Small intestine (tissue), 7 donors: Measurements from ENCODE around the gene SLC10A1. TPM values are rescaled to one million over a fixed set of nuclear protein-coding genes. Genes with fewer than 3 reads are reported as not detected.

Source experiments
- DNase-seq, 2 donors: peaks; one replicate each; pipeline versions ENCODE4 v3.0.0 to v3.0.0-alpha.2; 2013
- FAIRE-seq: peaks from 2 replicates; lab custom pipeline; 2012; peaks lifted over from hg19 to GRCh38; lab: Jason Lieb, UNC
- H3K27ac ChIP-seq, 3 donors: one replicate each; pipeline ENCODE4 v1.5.1; 2013; ENCODE audit warnings: low read length in 2 of 3, mild to moderate bottlenecking in 2 of 3, control low read depth in 1 of 3, inconsistent platforms in 1 of 3, low read depth in 1 of 3, moderate library complexity in 1 of 3
- H3K27me3 ChIP-seq, 3 donors: one replicate each; pipeline ENCODE4 v1.6.1; 2013; ENCODE audit warnings: low read length in 3 of 3, inconsistent platforms in 1 of 3; ENCODE audit not compliant: control insufficient read depth in 3 of 3, insufficient read depth in 3 of 3
- H3K36me3 ChIP-seq, 3 donors: one replicate each; pipeline ENCODE4 v1.6.1; 2013; ENCODE audit warnings: low read length in 3 of 3, inconsistent platforms in 1 of 3, low read depth in 1 of 3, mild to moderate bottlenecking in 1 of 3, moderate library complexity in 1 of 3; ENCODE audit not compliant: control insufficient read depth in 3 of 3, insufficient read depth in 2 of 3
- H3K4me1 ChIP-seq, 3 donors: one replicate each; pipeline ENCODE4 v1.6.1; 2013; ENCODE audit warnings: low read length in 2 of 3, inconsistent platforms in 1 of 3, low read depth in 1 of 3, mild to moderate bottlenecking in 1 of 3, moderate library complexity in 1 of 3; ENCODE audit not compliant: control insufficient read depth in 3 of 3, insufficient read depth in 2 of 3
- H3K4me3 ChIP-seq, 3 donors: one replicate each; pipeline ENCODE4 v1.5.1; 2013; ENCODE audit warnings: low read length in 3 of 3, control low read depth in 1 of 3, inconsistent platforms in 1 of 3, low read depth in 1 of 3, mild to moderate bottlenecking in 1 of 3, moderate library complexity in 1 of 3
- H3K9me3 ChIP-seq, 2 donors: one replicate each; pipeline ENCODE4 v1.6.1; 2013; ENCODE audit warnings: low read depth in 1 of 2, low read length in 1 of 2; ENCODE audit not compliant: control insufficient read depth in 2 of 2, insufficient read depth in 1 of 2
- WGBS, 3 donors: extraction: QIAGEN DNeasy Blood & Tissue Kit; methylation state at CpG; one replicate each; pipeline ENCODE4 v1.1.7; 2013; 5-methylcytosine and 5-hydroxymethylcytosine counted together
- polyA plus RNA-seq, 4 donors: library from polyadenylated mRNA; stranded (reverse) in 3 of 4; unstranded in 1 of 4; fragments of 200-250 nt in 3 of 4; fragments of 120-200 nt in 1 of 4; gene quantifications; one replicate each; pipeline versions ENCODE4 v1.2.1 to v1.2.3, GENCODE V29; 2013
- donor health status: healthy with polysubstance abuse.
- donor health status: control.
- donor health status: control.
- donor health status: Bipolar disorder and iron deficiency.
- donor health status: healthy.

The SLC10A1 gene
- polyA plus RNA-seq, 4 donors, result 0.04 to 0.12 TPM; not detected in 2

DNA sequence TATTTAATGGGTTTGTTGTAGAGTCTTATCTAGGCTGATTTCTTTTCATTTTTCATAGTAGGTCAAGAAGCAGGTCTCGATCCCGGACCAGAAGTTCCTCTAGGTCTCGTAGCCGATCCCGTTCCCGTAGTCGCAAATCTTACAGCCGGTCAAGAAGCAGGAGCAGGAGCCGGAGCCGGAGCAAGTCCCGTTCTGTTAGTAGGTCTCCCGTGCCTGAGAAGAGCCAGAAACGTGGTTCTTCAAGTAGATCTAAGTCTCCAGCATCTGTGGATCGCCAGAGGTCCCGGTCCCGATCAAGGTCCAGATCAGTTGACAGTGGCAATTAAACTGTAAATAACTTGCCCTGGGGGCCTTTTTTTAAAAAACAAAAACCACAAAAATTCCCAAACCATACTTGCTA is 25.9 kb downstream of the SLC10A1 start:
- Histone ChIP-seq H3K9me3 (no peaks in the 10 kb centered on the region), H3K4me1 (peaks cover 0 to 23% (median 7%) of the 10 kb centered on the region in 3 donors), H3K4me3 (no peak overlapping the region), H3K27me3 (no peaks in the 10 kb centered on the region), H3K27ac (no peak overlapping the region), H3K36me3 (peaks cover 22 to 46% (median 37%) of the 10 kb centered on the region in 3 donors)
- WGBS, 3 donors, result 76 to 87% (median 83%) methylated on average over 16 of the region's 16 CpGs
- DNase-seq (no peak), FAIRE-seq (no peak)

DNA sequence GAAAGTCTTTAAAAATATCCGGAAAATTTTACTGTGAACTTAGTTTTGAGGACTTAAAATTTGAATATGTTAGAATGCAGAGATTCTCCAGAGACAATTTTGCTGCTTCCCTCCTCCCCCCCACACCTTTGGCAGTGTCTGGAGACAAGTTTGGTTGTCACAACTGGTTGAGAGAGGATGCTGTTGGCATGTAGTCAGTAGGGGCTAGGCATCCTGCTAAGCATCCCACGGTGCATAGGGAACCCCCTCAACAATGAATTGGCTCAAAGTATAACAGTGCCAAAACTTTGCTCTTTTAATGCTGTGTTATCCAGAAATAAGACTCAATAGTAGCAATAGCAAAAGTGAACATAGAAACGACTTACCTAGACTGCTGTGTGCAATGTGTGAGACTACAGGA is 26.5 kb downstream of the SLC10A1 start:
- 74 to 87% (median 75%) methylated on average over 3 of the region's 3 CpGs for WGBS, 3 donors
- Histone ChIP-seq H3K4me1 (peaks cover 0 to 23% (median 7%) of the 10 kb centered on the region in 3 donors), H3K9me3 (no peaks in the 10 kb centered on the region), H3K27ac (no peak overlapping the region), H3K4me3 (no peak overlapping the region), H3K27me3 (no peaks in the 10 kb centered on the region), H3K36me3 (peaks cover 21 to 44% (median 35%) of the 10 kb centered on the region in 3 donors)
- DNase-seq (no peak), FAIRE-seq (no peak)

DNA sequence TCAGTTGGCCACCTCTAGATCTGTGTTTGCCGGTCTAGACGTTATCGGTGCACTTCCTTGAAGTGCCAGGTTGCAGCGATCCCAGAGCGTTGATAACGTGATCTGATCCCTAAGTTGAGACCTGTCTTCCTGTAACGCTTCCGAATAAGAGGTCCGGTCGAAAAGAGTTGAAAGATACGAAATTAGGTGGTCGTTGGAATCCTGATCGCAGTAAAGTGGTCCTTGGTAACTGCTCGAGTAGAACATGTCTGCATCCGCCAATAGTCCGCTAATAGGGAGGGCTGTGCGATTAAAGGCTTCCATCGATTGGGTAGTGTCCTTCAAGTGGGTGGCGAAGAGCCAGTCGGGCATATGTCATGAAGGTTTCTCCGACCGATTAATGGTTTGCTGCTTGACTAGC is 27.4 kb downstream of the SLC10A1 start:
- no peak overlapping the region for H3K4me3 ChIP-seq
- H3K4me1 ChIP-seq, result peaks cover 0 to 23% (median 7%) of the 10 kb centered on the region in 3 donors
- no peaks in the 10 kb centered on the region for H3K27me3 ChIP-seq
- DNase-seq, result no peak
- peaks cover 21 to 41% (median 35%) of the 10 kb centered on the region in 3 donors for H3K36me3 ChIP-seq
- no peaks in the 10 kb centered on the region for H3K9me3 ChIP-seq
- FAIRE-seq, result no peak
- H3K27ac ChIP-seq, result no peak overlapping the region
- 93 to 96% (median 94%) methylated on average over 22 of the region's 22 CpGs for WGBS, 3 donors

DNA sequence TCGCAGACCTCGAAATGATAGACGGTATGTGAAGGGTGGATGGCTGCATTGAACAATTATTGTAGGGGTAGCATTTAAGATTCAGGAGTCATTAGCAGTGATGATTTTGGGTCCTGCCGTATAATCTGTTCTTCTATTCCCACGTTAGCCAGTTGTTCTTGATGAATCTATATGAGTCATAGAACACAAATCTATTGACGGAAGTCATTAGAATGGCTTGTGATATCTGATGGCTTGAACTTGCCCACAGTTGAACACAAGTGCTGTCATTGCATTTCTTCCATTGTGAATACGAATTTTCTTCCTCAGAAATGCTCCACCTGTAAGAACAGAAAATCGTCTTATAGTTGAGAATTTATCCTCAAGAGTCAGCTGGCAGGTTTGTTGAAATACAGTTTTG is 28.2 kb downstream of the SLC10A1 start:
- DNase-seq, result peak in 1 of 2 donors; percentile 43
- peak overlapping the region in 2 of 3 donors; percentile 95 to 97 for H3K4me3 ChIP-seq
- peaks cover 0 to 23% (median 7%) of the 10 kb centered on the region in 3 donors for H3K4me1 ChIP-seq
- H3K27ac ChIP-seq, result peak overlapping the region in 1 of 3 donors; percentile 98
- 70 to 76% (median 73%) methylated on average over 8 of the region's 8 CpGs for WGBS, 3 donors
- H3K9me3 ChIP-seq, result no peaks in the 10 kb centered on the region
- FAIRE-seq, result no peak
- H3K36me3 ChIP-seq, result peaks cover 21 to 34% (median 32%) of the 10 kb centered on the region in 3 donors
- H3K27me3 ChIP-seq, result no peaks in the 10 kb centered on the region

DNA sequence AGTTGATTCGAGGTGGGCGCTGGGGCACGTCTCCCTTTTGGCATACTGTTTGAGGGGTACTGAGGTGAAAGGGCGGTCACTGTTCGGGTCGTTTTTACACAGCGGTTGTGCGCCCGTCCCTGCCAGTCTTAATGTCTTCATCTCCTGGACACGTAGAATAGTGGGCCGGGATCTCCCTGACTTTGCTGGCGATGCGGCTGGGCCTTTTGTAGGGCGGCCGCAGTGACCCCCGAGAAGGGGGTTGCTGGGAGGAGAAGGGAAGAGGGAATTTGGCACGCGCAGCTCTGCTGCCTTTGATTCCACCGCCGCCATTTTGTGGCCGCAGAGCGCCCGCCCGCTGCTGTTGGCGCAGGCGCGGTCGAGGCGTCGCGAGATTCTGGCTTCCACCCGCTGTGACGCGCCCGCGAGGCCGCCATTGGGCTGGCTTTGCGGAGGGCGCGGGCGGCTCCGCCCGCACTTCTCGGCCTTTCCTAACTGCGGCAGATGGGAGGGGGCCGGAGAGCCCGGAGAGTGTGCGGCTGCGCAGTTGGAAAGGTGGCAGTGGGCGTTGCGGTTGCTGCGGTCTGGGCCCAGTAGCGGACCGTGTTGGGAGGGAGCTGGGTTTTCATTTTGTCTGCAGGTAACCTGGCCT is 29.6 kb downstream of the SLC10A1 start:
- peaks cover 0 to 23% (median 7%) of the 10 kb centered on the region in 3 donors for H3K4me1 ChIP-seq
- no peaks in the 10 kb centered on the region for H3K27me3 ChIP-seq
- DNase-seq (peak; percentile 90 to 97), FAIRE-seq (no peak)
- no peaks in the 10 kb centered on the region for H3K9me3 ChIP-seq
- peak overlapping the region; percentile 85 to 97 (median 95) for H3K4me3 ChIP-seq
- H3K36me3 ChIP-seq, result peaks cover 21 to 30% (median 23%) of the 10 kb centered on the region in 3 donors
- 0 to 1% (median 0%) methylated on average over 51 to 54 of the region's 54 CpGs for WGBS, 3 donors
- peak overlapping the region; percentile 98 to 100 (median 99) for H3K27ac ChIP-seq

DNA sequence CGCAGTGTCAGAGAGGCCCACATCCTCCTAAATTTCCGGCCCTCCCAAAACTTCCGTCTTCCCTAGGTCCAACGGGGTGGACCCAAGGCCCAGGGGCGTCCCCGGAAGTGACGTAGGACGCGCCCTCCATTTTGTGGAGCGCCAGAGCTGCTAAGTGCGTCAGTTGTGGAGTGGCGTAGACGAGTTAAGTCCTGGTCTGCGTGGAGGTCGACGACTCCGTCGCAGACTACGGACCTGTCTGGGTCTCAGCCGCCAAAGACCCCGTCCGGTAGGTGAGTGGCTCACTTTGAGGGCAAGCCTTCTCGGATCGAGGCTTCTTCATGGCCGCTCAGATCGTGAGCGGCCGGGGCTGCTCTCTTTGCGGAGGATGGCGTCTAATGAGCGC is 30.1 kb downstream of the SLC10A1 start, which contains the start of gene SRSF5:
Gene SRSF5 (plus strand): TSS at position 159 of the 385 bp plus-strand sequence. CDS start 1,015 bp downstream, outside the sequence.
- no peaks in the 10 kb centered on the region for H3K27me3 ChIP-seq
- FAIRE-seq (no peak), DNase-seq (peak; percentile 96 to 99)
- 0 to 1% (median 0%) methylated on average over 31 of the region's 31 CpGs for WGBS, 3 donors
- peaks cover 21 to 26% (median 21%) of the 10 kb centered on the region in 3 donors for H3K36me3 ChIP-seq
- H3K4me3 ChIP-seq, result peak within 1 kb of the TSS; percentile 85 to 97 (median 95)
- no peaks in the 10 kb centered on the region for H3K9me3 ChIP-seq
- H3K27ac ChIP-seq, result peak within 1 kb of the TSS; percentile 98 to 100 (median 99)
- H3K4me1 ChIP-seq, result peaks cover 0 to 23% (median 7%) of the 10 kb centered on the region in 3 donors

DNA sequence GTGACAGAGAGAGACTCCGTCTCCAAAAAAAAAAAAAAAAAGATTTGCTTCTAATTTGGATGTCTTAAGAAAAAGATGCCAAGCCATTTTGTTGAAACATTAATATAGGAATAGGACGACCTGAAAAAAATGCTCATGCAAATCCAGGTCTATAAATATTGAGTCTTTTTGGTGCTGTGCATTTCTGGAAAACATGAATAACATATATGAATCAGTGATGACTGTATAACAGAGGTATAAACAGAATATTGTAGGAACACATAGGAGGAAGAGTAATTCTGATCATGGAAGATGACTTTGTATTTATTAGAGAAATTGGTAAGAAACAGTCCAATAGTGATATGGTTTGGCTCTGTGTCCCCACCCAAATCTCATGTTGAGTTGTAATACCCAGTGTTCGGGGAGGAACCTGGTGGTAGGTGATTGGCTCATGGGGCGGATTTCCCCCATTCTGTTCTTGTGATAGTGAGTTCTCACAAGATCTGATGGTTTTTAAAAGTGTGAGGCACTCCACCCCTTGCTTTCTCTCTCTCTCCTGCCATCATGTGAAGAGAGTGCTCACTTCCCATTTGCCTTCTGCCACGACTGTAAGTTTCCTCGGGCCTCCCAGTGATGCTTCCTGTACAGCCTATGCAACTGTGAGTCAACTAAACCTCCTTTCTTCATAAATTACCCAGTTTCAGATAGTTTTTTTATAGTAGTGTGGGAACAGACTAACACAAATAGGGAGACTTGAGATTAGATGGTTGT is 33.1 kb downstream of the SLC10A1 start:
- H3K4me1 ChIP-seq, result peaks cover 0 to 8% (median 7%) of the 10 kb centered on the region in 3 donors
- H3K9me3 ChIP-seq, result no peaks in the 10 kb centered on the region
- no peaks in the 10 kb centered on the region for H3K27me3 ChIP-seq
- no peak for DNase-seq
- no peak overlapping the region for H3K4me3 ChIP-seq
- H3K36me3 ChIP-seq, result peaks cover 5 to 9% (median 9%) of the 10 kb centered on the region in 3 donors
- H3K27ac ChIP-seq, result no peak overlapping the region
- no peak for FAIRE-seq
- WGBS, 3 donors, result 81 to 89% (median 84%) methylated on average over 6 of the region's 6 CpGs

DNA sequence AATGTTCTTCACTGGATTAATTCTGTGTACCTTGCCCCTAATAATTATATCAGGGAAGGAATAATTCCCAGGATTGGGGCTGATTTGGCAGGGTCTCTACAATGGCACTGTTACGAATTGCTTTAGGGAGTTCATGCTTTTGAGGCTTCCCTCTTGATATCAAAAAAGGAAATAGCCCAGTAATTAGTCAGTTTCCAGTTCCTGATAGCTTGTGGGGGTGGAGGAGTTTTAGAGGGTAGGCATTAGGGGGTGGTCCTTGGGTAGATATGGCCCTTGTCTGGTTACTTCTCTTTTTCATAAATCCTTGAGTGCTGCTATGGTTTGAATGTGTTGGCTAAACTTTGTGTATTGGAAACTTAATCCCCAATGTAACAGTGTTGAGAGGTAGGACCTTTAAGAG is 36.2 kb downstream of the SLC10A1 start:
- Histone ChIP-seq H3K4me3 (no peak overlapping the region), H3K4me1 (peaks cover 0 to 7% (median 2%) of the 10 kb centered on the region in 3 donors), H3K9me3 (no peaks in the 10 kb centered on the region), H3K27me3 (no peaks in the 10 kb centered on the region), H3K27ac (no peak overlapping the region), H3K36me3 (no peaks in the 10 kb centered on the region)
- FAIRE-seq, result no peak
- 59 to 75% (median 70%) methylated on average over 1 of the region's 1 CpG for WGBS, 3 donors
- DNase-seq, result no peak
